ENCODE measurements around the gene ASAP3. TPM values are rescaled to one million over a fixed set of nuclear protein-coding genes. Genes with fewer than 3 reads are reported as not detected.

Gene ASAP3
- total RNA-seq, 1 donor from 2014 or later: 35.9 TPM

- no peaks in the 10 kb centered on the region for H3K9me3 ChIP-seq
- intact Hi-C loops (cut with DNase I): no loop called here
- DNase-seq (peak; percentile 87), ATAC-seq (peak; percentile 87)
- H3K27me3 ChIP-seq: no peaks in the 10 kb centered on the region
- peak overlapping the region; percentile 55 for H3K27ac ChIP-seq
- no peak for TF ChIP-seq CTCF (IDR thresholded peaks at IDR 0.05)
- peaks cover 26% of the 10 kb centered on the region for H3K36me3 ChIP-seq
- no peaks in the 10 kb centered on the region for H3K4me1 ChIP-seq
- no peak overlapping the region for H3K4me3 ChIP-seq
Measured at GRCh38 chr1:23436520-23437354, 47.2 kb downstream of the ASAP3 start.

- Histone ChIP-seq H3K36me3 (peaks cover 26% of the 10 kb centered on the region), H3K27me3 (no peaks in the 10 kb centered on the region), H3K4me3 (no peak overlapping the region), H3K27ac (no peak overlapping the region), H3K9me3 (no peaks in the 10 kb centered on the region), H3K4me1 (no peaks in the 10 kb centered on the region)
- no peak for DNase-seq
- intact Hi-C loops (cut with DNase I): no loop called here
- no peak for ATAC-seq
- no peak for TF ChIP-seq CTCF (IDR thresholded peaks at IDR 0.05)
Measured at GRCh38 chr1:23434260-23434775, 49.7 kb downstream of the ASAP3 start.

- TF ChIP-seq CTCF (IDR thresholded peaks at IDR 0.05): no peak
Measured at GRCh38 chr1:23433122-23433521, 50.9 kb downstream of the ASAP3 start.

GRCh38 chr1:23431431-23431830 is 52.5 kb downstream of the ASAP3 start:
- intact Hi-C loops (cut with DNase I): no loop called here
- no peaks in the 10 kb centered on the region for H3K27me3 ChIP-seq
- no peak overlapping the region for H3K27ac ChIP-seq
- no peaks in the 10 kb centered on the region for H3K9me3 ChIP-seq
- no peak for TF ChIP-seq CTCF (IDR thresholded peaks at IDR 0.05)
- H3K36me3 ChIP-seq: peaks cover 21% of the 10 kb centered on the region
- ATAC-seq (no peak), DNase-seq (no peak)
- H3K4me3 ChIP-seq: no peak overlapping the region
- H3K4me1 ChIP-seq: no peaks in the 10 kb centered on the region

More at GRCh38 chr1:23433122-23433521, 50.9 kb downstream of the ASAP3 start:
- Histone ChIP-seq H3K9me3 (no peaks in the 10 kb centered on the region), H3K4me3 (no peak overlapping the region), H3K4me1 (no peaks in the 10 kb centered on the region), H3K27ac (no peak overlapping the region), H3K27me3 (no peaks in the 10 kb centered on the region), H3K36me3 (peaks cover 26% of the 10 kb centered on the region)
- DNase-seq: no peak
- no peak for ATAC-seq
- intact Hi-C loops (cut with DNase I): no loop called here

- no peak for TF ChIP-seq CTCF (IDR thresholded peaks at IDR 0.05)
- no peaks in the 10 kb centered on the region for H3K4me1 ChIP-seq
- intact Hi-C loops (cut with DNase I): no loop called here
- H3K36me3 ChIP-seq: peaks cover 21% of the 10 kb centered on the region
- H3K9me3 ChIP-seq: no peaks in the 10 kb centered on the region
- DNase-seq (no peak), ATAC-seq (no peak)
- no peaks in the 10 kb centered on the region for H3K27me3 ChIP-seq
- H3K4me3 ChIP-seq: no peak overlapping the region
- H3K27ac ChIP-seq: no peak overlapping the region
Measured at GRCh38 chr1:23430803-23431202, 53.2 kb downstream of the ASAP3 start.
